Gastroesophageal sphincter (tissue), 3 donors: ENCODE measurements around the gene PRKN.

Experiments used
- CTCF ChIP-seq, 4 experiments: fragments of 200-600 bp in 2 of 4; fragments of 450-650 bp in 2 of 4; sonication (generic) in 1 of 4; IDR thresholded peaks; one replicate each; pipeline ENCODE4 v1.5.1; 2017 to 2019; ENCODE audit warnings: antibody characterized with exemption in 4 of 4, mild to moderate bottlenecking in 2 of 4, moderate library complexity in 2 of 4
- EP300 ChIP-seq: sonication (generic); formaldehyde crosslinking; IDR thresholded peaks from one replicate; pipeline ENCODE4 v1.6.1; 2017; ENCODE audit warnings: antibody characterized with exemption, mild to moderate bottlenecking
- POLR2A ChIP-seq, 2 donors: fragments of 450-650 bp; IDR thresholded peaks; one replicate each; pipeline ENCODE4 v1.6.1; 2017; ENCODE audit warnings: antibody characterized with exemption in 2 of 2, mild to moderate bottlenecking in 2 of 2, moderate library complexity in 1 of 2

- TF ChIP-seq CTCF (IDR thresholded peaks at IDR 0.05) = no peak
- no peak for TF ChIP-seq POLR2A (IDR thresholded peaks at IDR 0.05)
- TF ChIP-seq EP300 = no peak
These were observed 1320.9 kb downstream of the PRKN start for GRCh38 chr6:161406646-161407045.
